ENCODE results near the gene SAMD8.
"Not testable (repeated sequence)": the region's sequence is repeated elsewhere in the genome, so short reads cannot be mapped to it uniquely, and the experiment has no call there.

The SAMD8 gene

DNA sequence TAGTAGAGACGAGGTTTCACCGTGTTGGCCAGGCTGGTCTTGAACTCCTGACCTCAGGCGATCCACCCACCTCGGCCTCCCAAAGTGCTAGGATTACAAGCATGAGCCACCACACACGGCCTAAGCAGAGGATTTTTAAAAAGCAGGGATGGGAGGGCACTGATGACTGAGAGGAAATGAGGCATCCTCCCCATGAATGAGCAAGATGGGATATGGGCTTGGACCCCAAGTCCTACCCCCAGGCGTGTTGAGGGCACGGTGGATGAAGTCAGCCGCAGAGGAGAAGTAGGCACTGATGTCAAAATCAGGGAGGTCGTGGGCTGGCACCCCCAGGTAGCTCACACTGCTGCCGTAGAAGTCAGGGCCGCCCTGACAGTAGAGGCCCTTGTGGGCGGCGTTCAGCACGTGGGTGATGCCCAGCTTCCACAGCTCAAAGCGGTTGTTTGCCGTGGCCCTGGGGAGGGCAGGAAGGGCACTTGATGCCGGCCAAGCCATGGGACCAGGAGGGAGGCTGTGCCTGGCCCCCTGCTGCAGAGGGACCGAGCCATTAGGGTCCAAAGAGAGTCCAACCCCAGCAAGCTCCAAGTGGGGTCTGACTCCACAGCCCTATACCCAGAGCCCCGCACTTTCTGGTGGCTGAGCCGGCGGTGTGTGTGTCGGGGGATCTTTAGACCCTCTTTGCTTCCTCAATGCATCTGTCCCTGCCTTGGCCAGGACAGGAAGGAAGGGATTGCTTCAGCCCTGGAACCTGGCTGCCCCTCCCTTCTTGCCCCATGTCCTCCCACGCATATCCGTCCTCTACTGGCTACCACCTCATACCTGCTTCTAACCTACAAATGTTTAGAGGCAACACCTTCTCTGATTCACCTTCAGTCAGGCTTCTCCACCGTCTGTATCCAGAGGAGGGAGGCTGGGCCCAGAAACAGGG is 3.4 kb upstream of the SAMD8 start:
- no peak for DNase-seq (ENCODE audit: low read depth in 2 of 2)

DNA sequence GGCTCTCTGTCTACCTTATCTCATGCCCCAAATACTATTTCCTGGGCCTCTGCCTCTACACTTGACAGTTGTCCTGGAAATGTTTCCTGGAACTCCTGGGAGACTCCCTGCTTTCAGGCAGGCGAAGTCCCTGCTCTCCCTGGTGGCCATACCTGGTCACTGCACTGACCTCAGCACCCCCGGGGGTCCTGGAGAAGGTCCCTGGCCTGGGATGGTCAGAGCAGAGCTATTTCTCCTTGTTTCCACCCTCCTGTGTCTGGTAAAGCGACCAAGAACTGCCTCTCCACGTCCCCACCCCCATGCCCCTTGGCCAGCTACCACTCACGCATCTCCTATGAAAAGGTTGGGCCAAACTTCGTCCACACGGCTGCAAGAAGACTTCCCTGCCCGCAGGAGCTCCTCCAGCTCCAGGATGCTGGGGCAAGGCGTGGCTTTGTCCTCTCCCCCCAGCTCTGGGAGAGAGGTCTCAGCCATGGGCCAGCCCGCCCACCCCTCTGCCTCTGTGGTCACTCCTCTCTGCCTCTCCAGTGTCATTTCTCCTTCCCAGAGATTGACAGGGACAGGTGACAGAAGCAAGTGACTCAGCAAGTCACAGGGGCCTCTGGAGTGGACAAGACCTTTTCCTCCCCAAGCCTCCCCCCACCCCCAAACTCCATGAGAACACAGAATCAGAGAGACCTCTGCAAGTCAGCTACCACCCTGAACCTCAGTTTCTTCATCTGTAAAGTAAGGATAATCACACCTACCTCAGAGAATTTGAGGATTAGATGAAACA is 2.6 kb upstream of the SAMD8 start:
- peak in 1 of 2 donors; percentile 8 for DNase-seq (ENCODE audit: low read depth in 2 of 2)

DNA sequence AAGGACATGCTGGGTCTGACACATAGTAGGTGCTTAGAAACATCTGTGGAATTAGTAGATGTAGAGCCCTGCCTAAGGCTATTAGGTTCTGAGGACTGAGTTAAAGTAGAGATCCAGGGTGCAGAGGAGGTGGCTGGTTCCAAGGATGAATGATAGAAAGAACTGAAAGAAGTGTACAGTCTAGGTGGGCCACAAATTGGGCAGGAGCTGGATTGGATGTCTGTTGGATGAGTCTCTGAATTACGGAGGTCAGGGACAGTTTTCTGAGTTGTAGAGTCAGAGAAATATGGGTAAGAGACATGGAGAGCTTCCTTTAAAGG is 2.0 kb upstream of the SAMD8 start:
- DNase-seq (ENCODE audit: low read depth in 2 of 2) = no peak

DNA sequence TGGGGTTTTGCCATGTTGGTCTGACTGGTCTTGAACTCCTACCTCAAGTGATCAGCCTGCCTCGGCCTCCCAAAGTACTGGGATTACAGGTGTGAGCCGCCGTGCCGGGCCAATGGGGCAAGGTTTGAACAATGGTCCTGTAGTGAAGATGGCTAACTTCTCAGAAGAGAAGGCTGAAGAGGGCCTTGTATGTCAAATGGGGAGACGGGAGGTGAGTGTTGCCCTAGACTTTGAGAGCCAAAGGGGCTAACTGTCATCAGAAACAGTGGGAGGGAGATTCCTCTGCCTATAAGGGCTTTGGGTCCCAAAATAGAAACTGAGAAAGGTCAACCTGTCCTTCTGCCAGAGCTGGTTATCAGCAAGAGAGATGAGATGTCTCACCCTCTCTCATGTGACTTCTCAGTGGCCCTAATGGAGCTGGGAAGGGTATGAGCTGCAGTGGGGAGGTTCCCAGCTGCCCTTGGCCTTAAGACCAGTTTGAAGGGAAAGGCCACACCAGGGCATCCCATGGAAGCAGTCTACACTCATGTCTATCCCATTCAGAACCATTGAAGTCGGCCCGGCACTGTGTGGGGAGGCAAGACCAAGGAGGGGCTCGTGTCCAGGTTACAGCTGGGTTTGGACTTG is 1.3 kb upstream of the SAMD8 start:
- no peak for DNase-seq (ENCODE audit: low read depth in 2 of 2)

DNA sequence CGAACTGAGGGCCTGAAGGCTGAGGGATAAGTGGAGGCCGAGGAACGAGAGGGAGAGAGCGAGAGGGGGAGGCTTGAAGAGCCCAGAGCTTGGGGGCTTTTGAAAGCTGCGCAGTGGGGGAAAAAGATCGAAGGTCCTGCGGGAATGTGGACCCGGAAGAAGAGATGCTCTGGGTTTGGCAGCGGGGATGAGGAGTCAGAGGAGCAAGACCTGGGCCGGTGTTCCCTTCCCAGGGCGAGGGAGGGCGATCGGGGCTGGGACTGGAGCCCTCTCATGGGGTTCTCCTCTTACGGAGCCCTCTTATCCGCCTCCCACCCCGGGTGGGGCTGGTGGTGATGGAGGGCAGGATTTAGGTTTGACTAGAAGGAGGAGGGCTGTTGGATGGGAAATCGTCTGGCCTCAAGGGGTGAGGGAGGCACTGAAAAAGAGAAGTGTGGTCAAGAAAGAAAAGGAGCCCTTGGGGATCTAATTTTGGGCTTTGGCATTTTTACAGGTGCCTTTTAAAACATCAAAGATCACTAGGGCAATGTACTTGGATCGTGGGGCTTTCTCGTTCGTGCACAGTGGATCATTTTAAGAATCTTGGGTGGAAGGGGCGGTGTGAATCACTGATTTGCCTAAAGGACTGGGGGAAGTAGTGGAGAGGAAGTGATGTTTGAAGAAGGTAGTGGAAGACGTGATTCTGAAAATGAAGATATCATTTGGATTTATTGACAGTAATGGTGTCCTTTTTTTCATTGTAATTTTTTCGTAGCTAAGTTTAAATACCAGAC is 637 bp downstream of the SAMD8 start:
- DNase-seq (ENCODE audit: low read depth in 2 of 2) = peak in 1 of 2 donors; percentile 10

DNA sequence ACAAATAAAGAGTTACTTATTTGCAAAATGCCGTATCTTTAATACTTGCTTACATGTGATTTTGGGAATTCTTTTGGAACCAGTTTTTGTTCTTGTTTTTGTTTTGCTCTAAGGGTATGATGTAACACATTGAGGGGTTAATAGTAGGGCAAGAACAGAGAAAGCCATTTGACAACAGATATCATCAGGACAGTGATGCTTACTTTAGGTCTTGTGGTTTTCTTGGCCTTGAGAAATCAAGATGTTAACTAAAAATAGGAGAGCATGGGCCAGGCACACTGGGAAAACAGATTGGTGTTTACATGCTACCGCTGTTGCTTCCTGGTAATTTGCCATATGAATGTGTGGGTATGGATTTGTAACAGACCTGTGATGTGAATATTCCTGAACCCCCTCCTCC is 3.7 kb downstream of the SAMD8 start:
- DNase-seq (ENCODE audit: low read depth in 2 of 2) = no peak

DNA sequence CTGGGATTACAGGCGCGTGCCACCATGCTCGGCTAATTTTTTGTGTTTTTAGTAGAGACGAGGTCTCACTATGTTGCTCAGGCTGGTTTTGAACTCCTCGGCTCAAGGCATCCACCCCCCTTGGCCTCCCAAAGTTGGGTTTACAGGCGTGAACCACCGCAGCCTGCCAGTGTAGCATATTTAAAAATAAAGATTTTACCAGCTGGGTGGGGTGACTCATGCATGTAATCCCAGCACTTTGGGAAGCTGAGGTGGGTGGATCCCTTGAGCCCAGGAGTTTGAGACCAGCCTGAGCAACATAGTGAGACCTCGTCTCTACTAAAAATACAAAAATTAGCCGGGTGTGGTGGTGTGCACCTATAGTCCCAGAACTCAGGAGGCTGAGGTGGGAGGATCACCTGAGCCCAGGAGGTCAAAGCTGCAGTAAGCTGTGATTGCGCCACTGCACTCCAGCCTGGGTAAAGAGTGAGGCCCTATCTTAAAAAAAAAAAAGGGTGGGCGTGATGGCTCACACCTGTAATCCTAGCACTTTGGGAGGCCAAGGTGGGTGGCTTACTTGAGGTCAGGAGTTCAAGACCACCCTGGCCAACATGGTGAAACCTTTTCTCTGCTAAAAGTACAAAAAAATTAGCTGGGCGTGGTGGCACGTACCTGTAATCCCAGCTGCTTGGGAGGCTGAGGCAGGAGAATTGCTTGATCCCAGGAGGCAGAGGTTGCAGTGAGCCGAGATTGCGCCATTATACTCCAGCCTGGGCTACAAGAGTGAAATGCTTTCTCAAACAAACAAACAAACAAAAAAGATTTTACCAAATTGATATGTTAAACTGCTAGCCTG is 5.7 kb downstream of the SAMD8 start:
- DNase-seq (ENCODE audit: low read depth in 2 of 2) = not testable (repeated sequence)

DNA sequence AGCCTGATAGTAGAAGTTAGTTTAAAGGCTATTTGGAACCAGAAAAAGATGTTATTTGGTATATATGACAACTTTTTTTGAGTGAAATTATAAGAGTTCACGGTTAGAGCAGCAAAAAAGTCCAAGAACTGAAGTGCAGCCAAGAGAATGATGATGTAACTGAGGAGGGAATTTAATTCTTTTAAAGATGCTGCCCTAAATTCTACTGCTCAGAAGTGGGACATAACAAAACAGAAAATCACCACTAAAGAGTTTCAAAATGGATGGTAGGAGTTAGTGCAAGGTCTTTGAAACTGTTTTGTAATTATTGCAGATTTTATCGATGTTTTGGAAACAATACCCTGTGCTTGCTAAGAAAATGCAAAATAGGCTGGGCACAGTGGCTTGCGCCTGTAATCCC is 6.5 kb downstream of the SAMD8 start:
- no peak for DNase-seq (ENCODE audit: low read depth in 2 of 2)

DNA sequence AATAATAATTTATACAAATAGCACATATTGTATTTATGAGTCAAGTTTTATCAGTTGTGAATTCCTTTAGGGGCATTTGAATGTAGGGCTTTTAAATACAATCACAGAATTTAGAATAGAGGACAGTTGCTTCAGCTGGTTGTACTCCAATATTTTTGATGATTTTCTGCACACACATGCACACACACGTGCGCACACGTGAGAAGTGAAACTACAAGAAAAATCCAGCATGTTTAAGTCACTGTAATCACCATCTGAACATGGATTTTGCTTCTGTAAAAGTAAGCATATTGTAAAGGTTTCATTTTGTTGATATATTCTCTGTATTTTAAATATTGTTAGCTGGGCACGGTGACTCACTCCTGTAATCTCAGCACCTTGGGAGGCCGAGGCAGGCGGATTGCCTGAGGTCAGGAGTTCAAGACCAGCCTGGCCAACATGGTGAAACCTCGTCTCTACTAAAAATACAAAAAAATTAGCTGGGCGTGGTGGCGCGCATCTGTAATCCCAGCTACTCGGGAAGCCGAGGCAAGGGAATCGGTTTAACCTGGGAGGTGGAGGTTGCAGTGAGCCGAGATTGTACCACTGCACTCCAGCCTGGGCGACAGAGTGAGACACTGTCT is 8.1 kb downstream of the SAMD8 start:
- not testable (repeated sequence) for DNase-seq (ENCODE audit: low read depth in 2 of 2)

DNA sequence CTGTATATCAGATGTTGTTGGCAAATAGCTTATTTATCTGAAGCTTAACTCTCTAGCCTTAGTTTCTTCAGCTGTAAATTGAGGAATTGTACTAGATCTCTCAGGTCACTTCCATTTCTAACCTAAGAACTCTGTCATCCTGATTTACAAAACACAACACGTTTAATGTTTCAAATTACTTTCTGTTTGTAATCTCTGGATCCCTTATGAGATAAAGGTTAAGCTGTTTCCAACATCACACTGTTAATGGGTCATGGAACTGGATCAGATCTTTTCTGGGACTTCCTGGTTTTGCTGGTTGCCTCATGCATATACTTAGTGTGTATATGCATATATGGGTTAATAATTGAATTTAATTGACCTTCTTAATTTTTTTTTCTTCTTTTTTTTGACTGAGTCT is 9.9 kb downstream of the SAMD8 start:
- no peak for DNase-seq (ENCODE audit: low read depth in 2 of 2)

DNA sequence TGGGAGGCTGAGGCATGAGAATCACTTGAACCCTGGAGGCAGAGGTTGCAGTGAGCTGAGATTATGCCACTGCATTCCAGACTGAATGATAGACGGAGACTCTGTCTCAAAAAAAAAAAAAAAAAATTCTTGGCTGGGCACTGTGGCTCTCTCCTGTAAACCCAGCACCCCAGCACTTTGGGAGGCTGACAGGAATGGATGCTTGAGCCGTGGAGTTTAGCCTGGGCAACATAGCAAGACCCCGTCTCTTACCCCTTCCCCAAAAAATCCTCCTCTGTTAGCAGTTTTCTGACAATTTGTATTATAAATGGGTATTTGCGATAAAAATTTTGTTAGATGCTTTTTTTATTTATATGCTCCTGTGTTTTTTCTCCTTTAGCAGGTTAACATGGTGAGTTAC is 11.0 kb downstream of the SAMD8 start:
- no peak for DNase-seq (ENCODE audit: low read depth in 2 of 2)

DNA sequence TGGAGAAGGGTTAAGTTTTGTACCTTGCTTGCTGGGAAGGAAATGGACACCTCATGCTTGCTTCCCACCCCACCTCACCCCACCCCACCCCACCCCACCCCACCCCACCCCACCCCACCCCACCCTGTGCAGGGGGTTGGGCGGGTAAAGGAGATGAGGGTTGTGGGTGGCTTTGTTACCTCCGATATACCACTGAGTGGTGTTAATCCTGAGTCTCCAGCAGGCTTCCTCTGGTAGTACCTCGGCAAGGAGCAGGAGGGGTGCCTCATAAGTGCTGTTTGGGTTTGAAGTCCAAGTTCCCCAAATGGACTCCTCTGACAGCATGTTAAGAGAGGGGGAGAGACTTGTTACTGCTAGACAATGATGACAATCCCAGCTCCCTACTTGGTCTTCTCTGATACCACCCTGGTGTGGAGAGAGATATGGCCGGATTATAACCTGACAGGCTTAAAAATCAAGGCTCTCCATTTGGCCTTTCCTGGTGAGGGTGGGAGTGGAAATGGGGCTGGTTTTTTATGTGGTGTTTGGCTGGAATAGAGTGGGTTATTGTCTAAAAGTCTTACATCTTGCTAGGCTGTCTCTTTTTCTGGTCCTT is 11.7 kb downstream of the SAMD8 start:
- DNase-seq (ENCODE audit: low read depth in 2 of 2) = no peak

DNA sequence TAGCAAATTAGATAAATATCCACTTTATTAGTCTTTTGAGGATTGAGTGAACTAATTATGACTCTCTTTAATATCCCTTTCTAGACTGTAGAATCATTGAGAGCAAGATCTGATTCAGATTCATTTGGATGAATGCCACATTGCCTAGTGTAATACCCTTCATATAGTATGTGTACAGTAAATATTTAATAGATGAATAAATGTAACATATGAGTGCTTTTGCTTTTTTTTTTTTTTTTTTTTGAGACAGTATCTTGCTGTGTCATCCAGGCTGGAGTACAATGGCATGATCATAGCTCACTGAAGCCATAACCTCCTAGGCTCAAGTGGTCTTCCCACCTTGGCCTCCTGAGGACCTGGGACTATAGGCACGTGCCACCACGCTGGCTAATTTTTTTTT is 14.8 kb downstream of the SAMD8 start:
- DNase-seq (ENCODE audit: low read depth in 2 of 2) = no peak

DNA sequence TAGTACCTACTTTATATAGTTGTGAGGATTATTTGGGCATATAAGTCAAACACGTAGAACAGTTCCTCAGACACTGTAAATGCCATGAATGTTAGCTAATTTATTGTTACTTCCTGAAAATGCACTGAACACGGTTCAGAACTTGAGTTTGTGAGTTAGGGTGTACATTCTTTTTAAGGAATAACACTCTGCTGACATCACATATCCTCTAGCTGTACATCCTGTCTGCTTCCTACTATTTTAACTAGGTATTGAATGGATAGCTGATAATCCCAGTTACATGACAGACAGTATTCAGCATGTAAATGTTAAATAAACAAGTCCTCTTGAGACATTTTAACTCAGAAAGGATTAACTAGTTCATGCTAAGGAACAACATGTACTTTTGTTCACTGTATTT is 16.0 kb downstream of the SAMD8 start:
- no peak for DNase-seq (ENCODE audit: low read depth in 2 of 2)

DNA sequence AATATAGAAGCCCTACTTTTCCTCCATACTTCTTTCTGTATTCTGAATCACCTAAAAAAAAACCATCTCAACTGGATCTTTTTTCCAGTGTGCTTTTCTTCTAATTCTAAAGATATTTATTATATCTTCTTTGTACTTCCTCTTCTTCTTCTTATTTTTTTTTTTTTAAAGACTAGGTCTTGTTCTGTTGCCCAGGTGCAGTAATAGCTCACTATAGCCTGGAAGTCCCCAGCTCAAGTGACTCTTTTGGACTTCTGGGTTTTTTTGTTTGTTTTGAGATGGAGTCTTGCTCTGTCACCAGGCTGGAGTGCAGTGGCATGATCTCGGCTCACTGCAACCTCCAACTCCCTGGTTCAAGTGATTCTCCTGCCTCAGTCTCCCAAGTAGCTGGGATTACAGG is 17.5 kb downstream of the SAMD8 start:
- DNase-seq (ENCODE audit: low read depth in 2 of 2) = not testable (repeated sequence)

DNA sequence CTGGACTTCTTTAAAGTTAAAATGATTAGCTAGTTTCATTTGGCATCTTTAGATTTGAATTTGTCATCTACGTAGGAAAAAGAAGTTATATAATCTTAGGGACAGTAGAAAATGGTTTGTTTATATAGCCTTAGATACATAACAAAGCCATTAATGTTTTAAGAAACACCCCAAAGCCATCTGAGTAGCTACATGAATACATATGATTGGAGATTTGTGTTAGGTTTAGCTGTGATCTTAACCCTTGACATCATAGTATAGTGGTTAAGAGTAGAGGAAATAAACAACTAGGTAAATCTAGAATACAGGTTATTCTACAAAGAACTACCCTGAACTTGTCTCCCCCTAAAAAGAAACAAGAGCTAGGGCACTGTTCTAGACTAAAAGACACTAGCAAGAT is 18.1 kb downstream of the SAMD8 start:
- no peak for DNase-seq (ENCODE audit: low read depth in 2 of 2)

DNA sequence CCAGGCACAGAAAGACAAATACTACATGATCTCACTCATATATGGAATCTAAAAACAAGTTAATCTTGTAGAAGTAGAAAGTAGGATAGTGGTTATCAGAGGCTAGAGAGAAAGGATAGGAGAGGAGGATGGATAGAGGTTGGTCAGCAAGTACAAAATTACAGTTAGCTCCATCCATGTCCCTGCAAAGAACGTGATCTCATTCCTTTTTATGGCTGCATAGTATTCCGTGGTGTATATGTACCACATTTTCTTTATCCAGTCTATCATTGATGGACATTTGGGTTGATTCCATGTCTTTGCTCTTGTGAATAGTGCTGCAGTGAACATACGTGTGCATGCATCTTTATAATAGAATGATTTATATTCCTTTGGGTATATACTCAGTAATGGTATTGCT is 22.2 kb downstream of the SAMD8 start:
- DNase-seq (ENCODE audit: low read depth in 2 of 2) = not testable (repeated sequence)

DNA sequence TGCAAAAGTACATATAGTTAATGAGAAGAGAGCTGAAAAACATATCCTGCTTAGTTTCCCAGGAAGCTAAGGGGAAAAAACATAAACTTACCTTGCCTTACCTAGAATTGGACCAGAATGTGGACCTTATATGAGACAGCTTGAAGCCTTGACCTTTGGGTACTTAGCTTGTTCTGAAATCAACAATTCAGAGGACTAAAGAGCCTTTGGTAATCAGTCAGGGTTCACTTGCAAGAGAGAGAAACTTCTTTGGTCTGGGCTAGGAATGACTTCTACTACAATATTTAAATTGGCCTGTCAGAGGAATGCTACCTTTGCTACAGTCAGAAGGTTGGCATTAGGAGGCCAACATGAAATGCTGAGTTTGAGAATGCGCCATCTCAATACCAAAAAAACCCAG is 24.9 kb downstream of the SAMD8 start:
- no peak for DNase-seq (ENCODE audit: low read depth in 2 of 2)

DNA sequence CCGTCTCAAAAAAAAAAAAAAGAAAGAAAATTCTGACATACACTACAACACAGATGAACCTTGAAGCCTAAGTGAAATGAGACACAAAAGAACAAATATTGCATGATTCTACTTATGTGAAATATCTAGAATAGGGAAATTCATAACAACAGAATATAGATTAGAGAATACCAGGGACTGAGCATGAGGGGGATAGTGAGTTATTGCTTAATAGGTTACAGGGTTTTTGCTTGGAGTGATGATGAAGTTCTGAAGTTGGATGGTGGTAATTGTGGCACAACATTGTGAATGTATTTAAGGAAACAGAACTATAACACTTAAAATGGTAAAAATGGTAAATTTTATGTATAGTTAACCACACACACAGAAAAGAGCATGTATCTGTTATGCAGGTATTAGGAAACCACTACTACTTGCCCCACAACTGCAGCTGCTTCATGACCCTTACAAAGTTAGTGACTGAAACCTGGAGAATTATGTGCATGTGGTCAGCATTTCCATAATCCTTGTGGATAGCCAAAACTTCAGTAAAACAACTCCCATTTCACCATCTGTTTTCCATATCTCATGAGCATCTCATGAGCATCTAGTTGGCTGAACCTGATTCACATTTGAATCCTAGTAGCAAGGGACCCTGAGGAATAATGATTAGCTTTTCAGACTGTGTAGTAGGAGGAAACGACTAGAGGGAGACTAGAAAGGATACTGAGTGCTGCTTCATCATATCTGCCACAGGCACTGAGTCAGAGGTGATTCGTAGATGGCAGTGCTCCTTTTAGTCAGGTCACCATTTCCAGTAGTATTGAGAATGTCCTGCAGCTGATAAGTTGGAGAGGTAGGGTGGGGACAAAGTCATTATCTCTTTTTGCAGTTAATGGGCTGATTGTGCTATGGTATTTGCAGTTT is 26.3 kb downstream of the SAMD8 start:
- no peak for DNase-seq (ENCODE audit: low read depth in 2 of 2)

Data from stimulated activated CD8-positive, alpha-beta memory T cell treated with anti-CD3 and anti-CD28 coated beads, Interleukin-2, amount 100 ng/mL, for 48 hours (primary cell).